ENCODE results near the gene AFF3. TPM values are rescaled to one million over a fixed set of nuclear protein-coding genes. Genes with fewer than 3 reads are reported as not detected.

Gene AFF3
- total RNA-seq, 1 experiment from 2014 or later = not detected

- no peak for DNase-seq
- Histone ChIP-seq H4K20me1 (ENCODE audit: insufficient read depth) (no peaks in the 10 kb centered on the region), H3K4me1 (replicated peaks; ENCODE audit: insufficient read depth) (no peaks in the 10 kb centered on the region), H3K36me3 (ENCODE audit: low read depth) (no peaks in the 10 kb centered on the region), H3K79me2 (ENCODE audit: low read depth) (no peaks in the 10 kb centered on the region), H3K4me2 (no peak overlapping the region), H3K27ac (no peak overlapping the region), H3K27me3 (ENCODE audit: insufficient read depth, low read depth) (peaks cover 99% of the 10 kb centered on the region), H2AFZ (no peak overlapping the region), H3F3A (ENCODE audit: insufficient read depth, low read depth) (no peaks in the 10 kb centered on the region), H3K4me3 (no peak overlapping the region), H3K9me2 (ENCODE audit: insufficient read depth) (no peaks in the 10 kb centered on the region; the same call in 1 of the 2 replicates), H3K9me3 (ENCODE audit: insufficient read depth, low read depth) (no peaks in the 10 kb centered on the region)
- BruUV-seq (replicated peaks) = no TSS peak
- CTCF ChIA-PET = no interaction called here
- intact Hi-C loops (cut with micrococcal nuclease; ENCODE audit: unreplicated experiment) = loop anchor here (10.0 kb wide), 1 partner anchor 272 kb away; no protein-coding TSS in a partner anchor
- POLR2A ChIA-PET (ENCODE audit: unreplicated experiment) = interaction anchor here (0.6 kb wide), 1 partner anchor 407 kb away, joined by 3 read pairs; no protein-coding TSS in a partner anchor
- TF ChIP-seq EZH2 (IDR thresholded peaks at IDR 0.05; ENCODE audit: low read depth) (no peak), CTCF (conservative IDR thresholded peaks at IDR 0.05) (no peak)
Measured at GRCh38 chr2:99552529-99552928, 589.9 kb downstream of the AFF3 start.

DNA sequence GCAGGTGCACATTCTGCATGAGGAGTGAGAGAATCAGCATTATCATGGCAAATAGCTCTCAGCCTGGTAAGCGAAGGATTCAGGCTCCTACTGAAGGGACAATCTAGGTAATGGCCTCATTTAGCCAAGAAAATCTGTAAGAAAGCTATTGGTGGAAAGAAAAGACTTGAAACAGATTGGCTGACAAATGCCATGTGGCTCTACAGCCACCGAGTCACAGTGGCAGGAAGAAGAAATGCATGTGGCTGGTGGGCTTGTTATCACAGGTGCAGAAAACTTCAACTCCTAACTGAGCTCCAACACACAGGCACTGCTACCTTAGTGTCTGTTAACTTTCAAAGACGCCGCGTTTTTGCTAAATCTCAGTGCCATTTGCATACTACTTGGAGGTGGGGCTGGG is 592.0 kb downstream of the AFF3 start:
- H3K9me2 ChIP-seq (ENCODE audit: insufficient read depth) = peaks cover 3% of the 10 kb centered on the region; the same call in 1 of the 2 replicates
- H3K79me2 ChIP-seq (ENCODE audit: low read depth) = no peaks in the 10 kb centered on the region
- no TSS peak for BruUV-seq (replicated peaks)
- H4K20me1 ChIP-seq (ENCODE audit: insufficient read depth) = no peaks in the 10 kb centered on the region
- no peak overlapping the region for H3K4me2 ChIP-seq
- H3K27ac ChIP-seq = no peak overlapping the region
- H3K36me3 ChIP-seq (ENCODE audit: low read depth) = no peaks in the 10 kb centered on the region
- DNase-seq = no peak
- no peaks in the 10 kb centered on the region for H3K9me3 ChIP-seq (ENCODE audit: insufficient read depth, low read depth)
- H2AFZ ChIP-seq = no peak overlapping the region
- intact Hi-C loops (cut with micrococcal nuclease; ENCODE audit: unreplicated experiment) = loop anchor here (10.0 kb wide), 1 partner anchor 274 kb away; no protein-coding TSS in a partner anchor
- CTCF ChIA-PET = no interaction called here
- peaks cover 100% of the 10 kb centered on the region for H3K27me3 ChIP-seq (ENCODE audit: insufficient read depth, low read depth)
- POLR2A ChIA-PET (ENCODE audit: unreplicated experiment) = no interaction called here
- H3F3A ChIP-seq (ENCODE audit: insufficient read depth, low read depth) = no peaks in the 10 kb centered on the region
- H3K4me3 ChIP-seq = no peak overlapping the region
- no peaks in the 10 kb centered on the region for H3K4me1 ChIP-seq (replicated peaks; ENCODE audit: insufficient read depth)
- TF ChIP-seq EZH2 (IDR thresholded peaks at IDR 0.05; ENCODE audit: low read depth) (no peak), CTCF (conservative IDR thresholded peaks at IDR 0.05) (no peak)

- Histone ChIP-seq H3K79me2 (ENCODE audit: low read depth) (no peaks in the 10 kb centered on the region), H3K27ac (no peak overlapping the region), H3K4me3 (no peak overlapping the region), H3K9me2 (ENCODE audit: insufficient read depth) (peaks cover 3% of the 10 kb centered on the region; the same call in 1 of the 2 replicates), H4K20me1 (ENCODE audit: insufficient read depth) (no peaks in the 10 kb centered on the region), H2AFZ (no peak overlapping the region), H3K27me3 (ENCODE audit: insufficient read depth, low read depth) (peaks cover 100% of the 10 kb centered on the region), H3K4me1 (replicated peaks; ENCODE audit: insufficient read depth) (no peaks in the 10 kb centered on the region), H3K36me3 (ENCODE audit: low read depth) (no peaks in the 10 kb centered on the region), H3K4me2 (no peak overlapping the region), H3K9me3 (ENCODE audit: insufficient read depth, low read depth) (no peaks in the 10 kb centered on the region), H3F3A (ENCODE audit: insufficient read depth, low read depth) (no peaks in the 10 kb centered on the region)
- TF ChIP-seq EZH2 (IDR thresholded peaks at IDR 0.05; ENCODE audit: low read depth) = no peak
- no peak for TF ChIP-seq CTCF (conservative IDR thresholded peaks at IDR 0.05)
- intact Hi-C loops (cut with micrococcal nuclease; ENCODE audit: unreplicated experiment) = no loop called here
- POLR2A ChIA-PET (ENCODE audit: unreplicated experiment) = no interaction called here
- no peak for DNase-seq
- BruUV-seq (replicated peaks) = no TSS peak
- CTCF ChIA-PET = no interaction called here
Measured at GRCh38 chr2:99545604-99546003, 596.8 kb downstream of the AFF3 start.

Measured in PC-9 (cell line).